Upper lobe of left lung (tissue), 6 donors: ENCODE measurements around the gene UBB. TPM values are rescaled to one million over a fixed set of nuclear protein-coding genes. Genes with fewer than 3 reads are reported as not detected.

ENCODE experiments used
- ATAC-seq, 2 donors: fragments of 200-7000 bp; cut with Tn5 transposase; one replicate each; pipeline ENCODE4 v1.9.1; 2022; ENCODE audit warnings: mild to moderate bottlenecking in 2 of 2, moderate library complexity in 2 of 2; ENCODE audit not compliant: low FRiP score in 2 of 2
- DNase-seq, 2 donors: peaks; one replicate each; pipeline ENCODE4 v3.0.0-alpha.2; 2019 to 2020
- H3K27ac ChIP-seq, 4 donors: fragments of 200-600 bp; sonication (generic); one replicate each; pipeline ENCODE4 v1.5.1; 2016 to 2019
- H3K27me3 ChIP-seq, 4 donors: fragments of 200-600 bp; sonication (generic); one replicate each; pipeline ENCODE4 v1.5.1; 2017 to 2019
- H3K36me3 ChIP-seq, 4 donors: fragments of 200-600 bp; sonication (generic); one replicate each; pipeline ENCODE4 v1.5.1; 2016 to 2019
- H3K4me1 ChIP-seq, 4 donors: fragments of 200-600 bp; sonication (generic); one replicate each; pipeline ENCODE4 v1.5.1; 2018 to 2019
- H3K4me3 ChIP-seq, 4 donors: fragments of 200-600 bp; sonication (generic); one replicate each; pipeline ENCODE4 v1.5.1; 2017 to 2019; ENCODE audit warnings: mild to moderate bottlenecking in 2 of 4, moderate library complexity in 1 of 4
- H3K9me3 ChIP-seq, 4 donors: fragments of 200-600 bp; sonication (generic); one replicate each; pipeline ENCODE4 v1.5.1; 2018 to 2019
- EP300 ChIP-seq, 4 donors: sonication (generic); formaldehyde crosslinking; IDR thresholded peaks; one replicate each; pipeline ENCODE4 v1.5.1; 2017; ENCODE audit warnings: antibody characterized with exemption in 4 of 4, control low read depth in 2 of 4
- POLR2A ChIP-seq, 4 donors: fragments of 450-650 bp; IDR thresholded peaks; one replicate each; pipeline ENCODE4 v1.5.1; 2016 to 2017; ENCODE audit warnings: antibody characterized with exemption in 4 of 4, mild to moderate bottlenecking in 2 of 4
- POLR2AphosphoS5 ChIP-seq, 2 donors: sonication (generic); formaldehyde crosslinking; IDR thresholded peaks; one replicate each; pipeline ENCODE4 v1.5.1; 2017; ENCODE audit warnings: antibody characterized with exemption in 2 of 2
- WGBS, 2 donors: methylation state at CpG; one replicate each; pipeline ENCODE4 v1.1.5; 2017 to 2018; 5-methylcytosine and 5-hydroxymethylcytosine counted together
- total RNA-seq, 6 donors: library from RNA; depleted of rRNA in 4 of 6; stranded (reverse); fragments of >200 nt in 4 of 6; gene quantifications; one replicate each; pipeline versions ENCODE4 v1.1.0 to v1.2.1, GENCODE V29; 2016 to 2021
- TF ChIP-seq, protein P1 (sequence below), 6 experiments: fragments of 450-650 bp in 4 of 6; fragments of 200-600 bp in 2 of 6; sonication (generic) in 2 of 6; IDR thresholded peaks; one replicate each; pipeline ENCODE4 v1.5.1; 2016 to 2019; ENCODE audit warnings: antibody characterized with exemption in 6 of 6
- donor health status: DM: no; HTN: no; CAD: no; lungs with moderate emphysema.
- donor health status: DM: no; HTN: yes; CAD: no; lungs with severe emphysema.

Gene UBB
- total RNA-seq, 6 donors from 2014 or later: 281 to 1,666 (median 998) TPM

DNA sequence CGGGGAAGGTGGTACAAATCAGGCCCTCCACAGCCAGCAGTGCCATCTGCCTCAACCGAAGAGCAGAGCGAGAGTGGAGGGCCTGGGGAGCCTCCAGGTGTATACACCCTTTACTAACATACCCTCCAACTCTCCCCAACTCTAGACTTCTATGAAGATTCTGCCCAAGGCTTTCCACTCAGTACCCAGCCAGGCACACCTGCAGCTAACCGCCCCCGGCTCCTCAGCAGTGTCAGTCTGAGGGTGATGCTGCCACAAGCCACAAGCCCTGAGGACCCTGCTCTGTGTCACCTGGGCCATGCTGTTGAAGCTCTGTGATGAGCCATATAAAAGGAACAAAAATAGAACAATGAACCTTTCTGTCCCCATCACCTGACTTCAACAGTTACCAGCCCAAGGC lies 31.5 kb upstream of the UBB start:
- DNase-seq: no peak
- 96% methylated on average over 5 of the region's 5 CpGs for WGBS, 2 donors
- peaks cover 0 to 5% (median 3%) of the 10 kb centered on the region in 4 donors for H3K36me3 ChIP-seq

DNA sequence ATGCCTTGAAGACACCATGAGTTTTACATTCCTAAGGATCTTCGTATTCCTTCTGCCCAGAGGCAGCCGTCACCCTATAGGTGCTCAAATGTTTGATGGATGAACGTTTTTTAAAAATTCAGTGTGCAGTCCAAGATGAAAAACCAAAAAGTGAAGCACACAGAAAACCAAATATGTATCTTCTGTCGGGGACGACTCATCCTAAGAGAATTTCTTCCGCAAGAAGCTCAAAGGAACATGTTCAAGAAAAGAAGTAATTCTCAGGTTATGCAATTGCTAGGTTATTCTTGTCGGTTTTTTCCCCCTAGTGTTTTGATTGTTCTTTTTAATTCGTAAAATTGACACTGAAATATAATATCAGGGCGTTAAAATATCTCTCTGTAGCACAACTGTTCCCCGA lies 29.1 kb upstream of the UBB start:
- Histone ChIP-seq H3K9me3 (no peaks in the 10 kb centered on the region), H3K4me3 (peak overlapping the region; percentile 73 to 78 (median 74)), H3K4me1 (peaks cover 11 to 20% (median 16%) of the 10 kb centered on the region in 4 donors), H3K27me3 (peaks cover 0 to 5% (median 0%) of the 10 kb centered on the region in 4 donors), H3K36me3 (peaks cover 0 to 5% (median 2%) of the 10 kb centered on the region in 4 donors), H3K27ac (no peak overlapping the region)
- DNase-seq (no peak), ATAC-seq (no peak)
- TF ChIP-seq POLR2A (IDR thresholded peaks at IDR 0.05) (no peak), EP300 (IDR thresholded peaks at IDR 0.05) (no peak), POLR2AphosphoS5 (IDR thresholded peaks at IDR 0.05) (no peak)
- TF ChIP-seq, protein P1, sequence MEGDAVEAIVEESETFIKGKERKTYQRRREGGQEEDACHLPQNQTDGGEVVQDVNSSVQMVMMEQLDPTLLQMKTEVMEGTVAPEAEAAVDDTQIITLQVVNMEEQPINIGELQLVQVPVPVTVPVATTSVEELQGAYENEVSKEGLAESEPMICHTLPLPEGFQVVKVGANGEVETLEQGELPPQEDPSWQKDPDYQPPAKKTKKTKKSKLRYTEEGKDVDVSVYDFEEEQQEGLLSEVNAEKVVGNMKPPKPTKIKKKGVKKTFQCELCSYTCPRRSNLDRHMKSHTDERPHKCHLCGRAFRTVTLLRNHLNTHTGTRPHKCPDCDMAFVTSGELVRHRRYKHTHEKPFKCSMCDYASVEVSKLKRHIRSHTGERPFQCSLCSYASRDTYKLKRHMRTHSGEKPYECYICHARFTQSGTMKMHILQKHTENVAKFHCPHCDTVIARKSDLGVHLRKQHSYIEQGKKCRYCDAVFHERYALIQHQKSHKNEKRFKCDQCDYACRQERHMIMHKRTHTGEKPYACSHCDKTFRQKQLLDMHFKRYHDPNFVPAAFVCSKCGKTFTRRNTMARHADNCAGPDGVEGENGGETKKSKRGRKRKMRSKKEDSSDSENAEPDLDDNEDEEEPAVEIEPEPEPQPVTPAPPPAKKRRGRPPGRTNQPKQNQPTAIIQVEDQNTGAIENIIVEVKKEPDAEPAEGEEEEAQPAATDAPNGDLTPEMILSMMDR (IDR thresholded peaks at IDR 0.05): no peak
- 35% methylated on average over 10 of the region's 10 CpGs for WGBS, 2 donors

More for the DNA sequence above, 31.5 kb upstream of the UBB start:
- Histone ChIP-seq H3K27ac (no peak overlapping the region), H3K4me3 (no peak overlapping the region), H3K4me1 (peaks cover 11 to 20% (median 16%) of the 10 kb centered on the region in 4 donors), H3K27me3 (peaks cover 0 to 5% (median 0%) of the 10 kb centered on the region in 4 donors), H3K9me3 (no peaks in the 10 kb centered on the region)
- TF ChIP-seq POLR2AphosphoS5 (IDR thresholded peaks at IDR 0.05) (no peak), POLR2A (IDR thresholded peaks at IDR 0.05) (no peak), EP300 (IDR thresholded peaks at IDR 0.05) (no peak)
- TF ChIP-seq, protein P1 (IDR thresholded peaks at IDR 0.05): no peak
- ATAC-seq: no peak

DNA sequence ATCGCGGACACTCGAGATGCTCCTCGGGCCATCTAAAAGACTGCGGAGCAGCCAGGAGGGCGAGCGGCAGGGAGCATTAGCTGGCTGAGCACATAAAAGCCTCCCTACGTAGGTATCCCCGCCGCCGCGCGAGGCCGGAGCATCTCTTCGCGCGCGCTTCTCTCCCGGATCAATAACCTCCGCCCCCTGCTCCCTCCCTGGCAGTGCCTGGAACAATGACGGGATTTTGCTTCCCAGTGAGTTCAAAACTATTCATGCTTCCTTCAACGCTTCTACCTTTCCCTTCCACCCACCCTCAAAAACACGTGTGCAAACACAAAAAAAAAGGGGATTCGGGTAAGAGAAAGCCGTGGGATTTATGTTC lies 28.6 kb upstream of the UBB start:
- WGBS, 2 donors: 1 to 10% methylated on average over 25 of the region's 25 CpGs
- H3K27ac ChIP-seq: no peak overlapping the region
- DNase-seq (peak in 1 of 2 donors; percentile 84), ATAC-seq (peak in 1 of 2 donors; percentile 66)
- H3K36me3 ChIP-seq: peaks cover 0 to 5% (median 2%) of the 10 kb centered on the region in 4 donors
- H3K4me3 ChIP-seq: peak overlapping the region; percentile 73 to 78 (median 74)
- H3K4me1 ChIP-seq: peaks cover 11 to 20% (median 16%) of the 10 kb centered on the region in 4 donors
- TF ChIP-seq POLR2A (IDR thresholded peaks at IDR 0.05) (no peak), EP300 (IDR thresholded peaks at IDR 0.05) (no peak), POLR2AphosphoS5 (IDR thresholded peaks at IDR 0.05) (no peak)
- TF ChIP-seq, protein P1 (IDR thresholded peaks at IDR 0.05): no peak
- H3K9me3 ChIP-seq: no peaks in the 10 kb centered on the region
- H3K27me3 ChIP-seq: peaks cover 0 to 5% (median 0%) of the 10 kb centered on the region in 4 donors

DNA sequence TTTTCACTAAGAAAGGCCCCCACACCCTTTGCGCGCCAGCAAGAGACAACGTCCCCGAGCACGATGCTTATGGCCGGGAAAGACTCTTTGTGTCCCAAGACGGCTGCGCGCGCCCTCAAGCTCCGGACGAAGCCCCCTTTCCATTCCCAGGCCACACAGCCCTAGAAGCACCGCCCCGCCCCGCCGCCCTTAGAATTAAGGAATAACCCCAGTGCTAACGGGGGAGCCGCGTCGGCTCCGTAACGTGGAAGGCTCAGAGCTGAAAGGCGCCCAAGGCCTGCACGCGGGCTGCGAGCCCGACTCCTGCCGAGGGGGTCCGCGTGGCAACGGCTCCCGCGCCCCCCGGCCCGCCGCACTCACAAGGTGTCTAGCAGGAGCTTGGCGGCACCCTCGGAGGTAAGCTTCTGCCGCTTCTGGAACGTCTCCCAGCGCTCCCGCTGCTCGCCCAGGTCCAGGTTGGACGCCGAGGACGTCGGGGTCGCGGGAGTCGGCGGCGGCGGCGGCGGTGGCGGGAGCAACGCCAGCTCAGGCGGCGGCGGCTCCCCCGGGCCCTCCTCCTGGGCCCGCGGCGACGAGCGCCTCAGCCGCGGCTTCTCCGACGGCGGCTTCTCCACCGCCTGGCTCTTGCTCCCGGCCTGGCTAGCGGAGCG lies 28.1 kb upstream of the UBB start:
- peaks cover 11 to 20% (median 16%) of the 10 kb centered on the region in 4 donors for H3K4me1 ChIP-seq
- H3K4me3 ChIP-seq: peak overlapping the region; percentile 73 to 78 (median 74)
- DNase-seq (peak; percentile 31 to 92), ATAC-seq (peak; percentile 58 to 66)
- TF ChIP-seq POLR2AphosphoS5 (IDR thresholded peaks at IDR 0.05) (no peak), POLR2A (IDR thresholded peaks at IDR 0.05) (no peak), EP300 (IDR thresholded peaks at IDR 0.05) (no peak)
- TF ChIP-seq, protein P1 (IDR thresholded peaks at IDR 0.05): no peak
- H3K27me3 ChIP-seq: peaks cover 0 to 5% (median 0%) of the 10 kb centered on the region in 4 donors
- peaks cover 0 to 5% (median 2%) of the 10 kb centered on the region in 4 donors for H3K36me3 ChIP-seq
- peak overlapping the region in 1 of 4 donors; percentile 75 for H3K27ac ChIP-seq
- WGBS, 2 donors: 0 to 3% methylated on average over 10 to 20 of the region's 75 CpGs
- no peaks in the 10 kb centered on the region for H3K9me3 ChIP-seq
